GM19239 (cell line): ENCODE results near the gene XRCC4.

Experiments
- DNase-seq: peaks from one replicate; pipeline ENCODE4 v3.0.0; 2011; ENCODE audit warnings: low spot score; ENCODE audit not compliant: insufficient read length
- FAIRE-seq: peaks from 2 replicates; lab custom pipeline; 2011; peaks lifted over from hg19 to GRCh38; lab: Jason Lieb, UNC

XRCC4 gene

GRCh38 chr5:83069096-83069799 lies 8.1 kb upstream of the XRCC4 start:
- DNase-seq, result no peak
- no peak for FAIRE-seq

- DNase-seq, result no peak
- peak; percentile 42 for FAIRE-seq
Measured at GRCh38 chr5:83071286-83072051, 5.9 kb upstream of the XRCC4 start.

GRCh38 chr5:83072966-83073365 lies 4.4 kb upstream of the XRCC4 start:
- DNase-seq, result no peak
- FAIRE-seq, result no peak

- no peak for DNase-seq
- FAIRE-seq, result no peak
Measured at GRCh38 chr5:83077662-83078261, 415 bp downstream of the XRCC4 start.

GRCh38 chr5:83082750-83083149 lies 5.4 kb downstream of the XRCC4 start:
- FAIRE-seq (no peak), DNase-seq (no peak)

- FAIRE-seq (no peak), DNase-seq (no peak)
Measured at GRCh38 chr5:83084336-83084735, 7.0 kb downstream of the XRCC4 start.

- FAIRE-seq, result no peak
- DNase-seq, result no peak
Measured at GRCh38 chr5:83085106-83085505, 7.8 kb downstream of the XRCC4 start.

GRCh38 chr5:83090169-83090568 lies 12.8 kb downstream of the XRCC4 start:
- DNase-seq (no peak), FAIRE-seq (no peak)

GRCh38 chr5:83092619-83093018 lies 15.3 kb downstream of the XRCC4 start:
- DNase-seq (no peak), FAIRE-seq (no peak)

- DNase-seq (no peak), FAIRE-seq (no peak)
Measured at GRCh38 chr5:83093692-83094091, 16.3 kb downstream of the XRCC4 start.

- FAIRE-seq, result no peak
- no peak for DNase-seq
Measured at GRCh38 chr5:83095163-83095956, 18.0 kb downstream of the XRCC4 start.

GRCh38 chr5:83095957-83096539 lies 18.7 kb downstream of the XRCC4 start:
- no peak for DNase-seq

GRCh38 chr5:83096660-83097339 lies 19.5 kb downstream of the XRCC4 start:
- FAIRE-seq, result no peak
- DNase-seq, result no peak

More at GRCh38 chr5:83095957-83096539, 18.7 kb downstream of the XRCC4 start:
- no peak for FAIRE-seq

- no peak for DNase-seq
- FAIRE-seq, result no peak
Measured at GRCh38 chr5:83097689-83098231, 20.4 kb downstream of the XRCC4 start.

- DNase-seq (no peak), FAIRE-seq (no peak)
Measured at GRCh38 chr5:83099001-83099400, 21.7 kb downstream of the XRCC4 start.

GRCh38 chr5:83099445-83099844 lies 22.1 kb downstream of the XRCC4 start:
- DNase-seq, result no peak
- FAIRE-seq, result no peak

GRCh38 chr5:83101514-83101913 lies 24.2 kb downstream of the XRCC4 start:
- FAIRE-seq, result no peak

GRCh38 chr5:83102364-83102980 lies 25.1 kb downstream of the XRCC4 start:
- DNase-seq, result no peak
- FAIRE-seq, result no peak

More at GRCh38 chr5:83101514-83101913, 24.2 kb downstream of the XRCC4 start:
- no peak for DNase-seq

- FAIRE-seq (no peak), DNase-seq (no peak)
Measured at GRCh38 chr5:83104021-83104420, 26.7 kb downstream of the XRCC4 start.
